ENCODE data around the gene ZNF605.
"Not testable (repeated sequence)": the region's sequence is repeated elsewhere in the genome, so short reads cannot be mapped to it uniquely, and the experiment has no call there.

Gene ZNF605

GRCh38 chr12:132948146-132949066 lies 7.7 kb downstream of the ZNF605 start:
- DNase-seq, result no peak

GRCh38 chr12:132946246-132946820 lies 9.8 kb downstream of the ZNF605 start:
- no peak for DNase-seq

GRCh38 chr12:132945806-132946205 lies 10.3 kb downstream of the ZNF605 start:
- no peak for DNase-seq

- DNase-seq, result no peak
These were observed 13.5 kb downstream of the ZNF605 start for GRCh38 chr12:132942611-132943010.

- no peak for DNase-seq
These were observed 14.7 kb downstream of the ZNF605 start for GRCh38 chr12:132941336-132941954.

GRCh38 chr12:132940071-132940719 lies 15.9 kb downstream of the ZNF605 start:
- DNase-seq, result no peak

GRCh38 chr12:132938807-132939206 lies 17.3 kb downstream of the ZNF605 start:
- DNase-seq, result not testable (repeated sequence)

- DNase-seq, result no peak
These were observed 18.6 kb downstream of the ZNF605 start for GRCh38 chr12:132937476-132937875.

- DNase-seq, result not testable (repeated sequence)
These were observed 19.2 kb downstream of the ZNF605 start for GRCh38 chr12:132936921-132937320.

- no peak for DNase-seq
These were observed 19.9 kb downstream of the ZNF605 start for GRCh38 chr12:132936163-132936562.

- no peak for DNase-seq
These were observed 29.7 kb downstream of the ZNF605 start for GRCh38 chr12:132926415-132926833.

- no peak for DNase-seq
These were observed 30.3 kb downstream of the ZNF605 start for GRCh38 chr12:132925597-132926414.

- no peak for DNase-seq
These were observed 31.8 kb downstream of the ZNF605 start for GRCh38 chr12:132924356-132924755.

- no peak for DNase-seq
These were observed 32.7 kb downstream of the ZNF605 start for GRCh38 chr12:132923356-132923909.

GRCh38 chr12:132922676-132923075 lies 33.4 kb downstream of the ZNF605 start:
- no peak for DNase-seq

- no peak for DNase-seq
These were observed 34.4 kb downstream of the ZNF605 start for GRCh38 chr12:132921685-132922084.

- no peak for DNase-seq
These were observed 37.4 kb downstream of the ZNF605 start for GRCh38 chr12:132918680-132919079.

- no peak for DNase-seq
These were observed 47.1 kb downstream of the ZNF605 start for GRCh38 chr12:132909030-132909368.

- DNase-seq, result peak; percentile 93
These were observed 47.7 kb downstream of the ZNF605 start for GRCh38 chr12:132908145-132909029.

GRCh38 chr12:132907789-132908144 lies 48.3 kb downstream of the ZNF605 start:
- not testable (repeated sequence) for DNase-seq

GRCh38 chr12:132907216-132907615 lies 48.9 kb downstream of the ZNF605 start:
- DNase-seq, result no peak
